Astrocyte (in vitro differentiated cells and primary cell): ENCODE measurements around the gene LHPP. TPM values are rescaled to one million over a fixed set of nuclear protein-coding genes. Genes with fewer than 3 reads are reported as not detected.

ENCODE experiments used
- DNase-seq: peaks from one replicate; pipeline ENCODE4 v3.0.0-alpha.2; 2010; ENCODE audit warnings: low read depth
- FAIRE-seq: peaks from 2 replicates; lab custom pipeline; 2011; peaks lifted over from hg19 to GRCh38; lab: Jason Lieb, UNC
- H2AFZ ChIP-seq: 2 replicates; pipeline ENCODE4 v1.6.0; 2012; ENCODE audit warnings: low read depth, low read length, inconsistent platforms
- H3K27ac ChIP-seq: 2 replicates; pipeline ENCODE4 v1.5.1; 2011; ENCODE audit warnings: low read depth, low read length, inconsistent platforms
- H3K27me3 ChIP-seq: 2 replicates; pipeline ENCODE4 v1.6.0; 2011; ENCODE audit warnings: low read length, inconsistent platforms; ENCODE audit not compliant: insufficient read depth
- H3K36me3 ChIP-seq: 2 replicates; pipeline ENCODE4 v1.5.1; 2011; ENCODE audit warnings: low read length, inconsistent platforms; ENCODE audit not compliant: insufficient read depth
- H3K4me1 ChIP-seq: 2 replicates; pipeline ENCODE4 v1.5.1; 2011; ENCODE audit warnings: low read length, inconsistent platforms; ENCODE audit not compliant: insufficient read depth
- H3K4me2 ChIP-seq: 2 replicates; pipeline ENCODE4 v1.6.0; 2012; ENCODE audit warnings: low read length, inconsistent platforms
- H3K4me3 ChIP-seq: 2 replicates; pipeline ENCODE4 v1.5.1; 2011; ENCODE audit warnings: low read depth, mild to moderate bottlenecking, low read length, inconsistent platforms; ENCODE audit not compliant: insufficient read depth
- H3K79me2 ChIP-seq: 2 replicates; pipeline ENCODE4 v1.6.0; 2012; ENCODE audit warnings: mild to moderate bottlenecking, low read length, inconsistent platforms; ENCODE audit not compliant: insufficient read depth
- H3K9ac ChIP-seq: 2 replicates; pipeline ENCODE4 v1.6.0; 2012; ENCODE audit warnings: mild to moderate bottlenecking, low read length, inconsistent platforms
- H3K9me3 ChIP-seq: 2 replicates; pipeline ENCODE4 v1.5.1; 2012; ENCODE audit warnings: low read depth, mild to moderate bottlenecking, low read length, inconsistent platforms; ENCODE audit not compliant: insufficient read depth
- H4K20me1 ChIP-seq: 2 replicates; pipeline ENCODE4 v1.6.0; 2012; ENCODE audit warnings: low read length, inconsistent platforms; ENCODE audit not compliant: insufficient read depth
- H3K27ac Mint-ChIP-seq: one replicate; pipeline ENCODE4 v1.8.0; 2021; ENCODE audit warnings: mild to moderate bottlenecking, mixed read lengths; ENCODE audit not compliant: unreplicated experiment
- H3K27me3 Mint-ChIP-seq: one replicate; pipeline ENCODE4 v1.8.0; 2021; ENCODE audit warnings: low read depth, mixed read lengths; ENCODE audit not compliant: unreplicated experiment
- H3K36me3 Mint-ChIP-seq: one replicate; pipeline ENCODE4 v1.8.0; 2021; ENCODE audit warnings: low read depth, mixed read lengths; ENCODE audit not compliant: unreplicated experiment
- H3K4me1 Mint-ChIP-seq: one replicate; pipeline ENCODE4 v1.8.0; 2021; ENCODE audit warnings: low read depth, mixed read lengths; ENCODE audit not compliant: unreplicated experiment
- H3K4me3 Mint-ChIP-seq: one replicate; pipeline ENCODE4 v1.8.0; 2021; ENCODE audit warnings: mild to moderate bottlenecking, moderate library complexity, mixed read lengths; ENCODE audit not compliant: unreplicated experiment
- H3K9me3 Mint-ChIP-seq: one replicate; pipeline ENCODE4 v1.8.0; 2021; ENCODE audit warnings: mild to moderate bottlenecking, mixed read lengths; ENCODE audit not compliant: unreplicated experiment
- EZH2 ChIP-seq: IDR thresholded peaks from 2 replicates; pipeline ENCODE4 v1.6.1; 2012; ENCODE audit warnings: mild to moderate bottlenecking, low read length, inconsistent platforms; ENCODE audit not compliant: insufficient read depth
- total RNA-seq: library from RNA; stranded (reverse); gene quantifications from 2 replicates; pipeline ENCODE4 v1.2.1, GENCODE V29; 2021
- TF ChIP-seq, protein P1 (sequence below): IDR thresholded peaks from 2 replicates; pipeline ENCODE4 v1.5.1; 2011; ENCODE audit warnings: low read depth, mild to moderate bottlenecking, inconsistent platforms, low read length, moderate library complexity; ENCODE audit not compliant: insufficient read depth

LHPP gene
- total RNA-seq, 1 donor from 2014 or later = 6.9 TPM

DNA sequence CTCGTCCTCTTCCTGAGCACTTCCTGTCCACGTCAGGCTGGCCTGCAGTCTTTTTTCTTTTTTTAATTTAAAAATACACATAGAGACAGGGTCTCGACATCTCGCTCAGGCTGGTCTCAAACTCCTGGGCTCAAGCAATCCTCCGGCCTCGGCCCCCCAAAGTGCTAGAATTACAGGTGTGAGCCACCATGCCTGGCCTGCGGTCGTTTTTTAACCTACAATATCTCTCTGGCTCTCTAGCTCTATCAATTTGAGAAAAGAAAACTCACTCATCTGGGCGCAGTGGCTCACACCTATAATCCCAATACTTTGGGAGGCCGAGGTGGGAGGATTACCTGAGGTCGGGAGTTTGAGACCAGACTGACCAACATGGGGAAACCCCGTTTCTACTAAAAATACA is 38.9 kb upstream of the LHPP start:
- no peak overlapping the region for H3K4me2 ChIP-seq
- FAIRE-seq = no peak
- Mint-ChIP-seq H3K27me3 (peaks cover 28% of the 10 kb centered on the region), H3K27ac (no peak overlapping the region), H3K4me3 (no peak overlapping the region), H3K4me1 (no peaks in the 10 kb centered on the region), H3K36me3 (no peaks in the 10 kb centered on the region), H3K9me3 (peaks cover 2% of the 10 kb centered on the region)
- H4K20me1 ChIP-seq = peaks cover 3% of the 10 kb centered on the region
- peaks cover 6% of the 10 kb centered on the region for H3K79me2 ChIP-seq
- H3K36me3 ChIP-seq = no peaks in the 10 kb centered on the region
- H3K4me3 ChIP-seq = no peak overlapping the region
- DNase-seq = no peak
- no peak overlapping the region for H2AFZ ChIP-seq
- no peaks in the 10 kb centered on the region for H3K4me1 ChIP-seq
- no peaks in the 10 kb centered on the region for H3K9me3 ChIP-seq
- peaks cover 17% of the 10 kb centered on the region for H3K27me3 ChIP-seq
- no peak overlapping the region for H3K9ac ChIP-seq
- TF ChIP-seq EZH2 = no peak
- TF ChIP-seq, protein P1, sequence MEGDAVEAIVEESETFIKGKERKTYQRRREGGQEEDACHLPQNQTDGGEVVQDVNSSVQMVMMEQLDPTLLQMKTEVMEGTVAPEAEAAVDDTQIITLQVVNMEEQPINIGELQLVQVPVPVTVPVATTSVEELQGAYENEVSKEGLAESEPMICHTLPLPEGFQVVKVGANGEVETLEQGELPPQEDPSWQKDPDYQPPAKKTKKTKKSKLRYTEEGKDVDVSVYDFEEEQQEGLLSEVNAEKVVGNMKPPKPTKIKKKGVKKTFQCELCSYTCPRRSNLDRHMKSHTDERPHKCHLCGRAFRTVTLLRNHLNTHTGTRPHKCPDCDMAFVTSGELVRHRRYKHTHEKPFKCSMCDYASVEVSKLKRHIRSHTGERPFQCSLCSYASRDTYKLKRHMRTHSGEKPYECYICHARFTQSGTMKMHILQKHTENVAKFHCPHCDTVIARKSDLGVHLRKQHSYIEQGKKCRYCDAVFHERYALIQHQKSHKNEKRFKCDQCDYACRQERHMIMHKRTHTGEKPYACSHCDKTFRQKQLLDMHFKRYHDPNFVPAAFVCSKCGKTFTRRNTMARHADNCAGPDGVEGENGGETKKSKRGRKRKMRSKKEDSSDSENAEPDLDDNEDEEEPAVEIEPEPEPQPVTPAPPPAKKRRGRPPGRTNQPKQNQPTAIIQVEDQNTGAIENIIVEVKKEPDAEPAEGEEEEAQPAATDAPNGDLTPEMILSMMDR = no peak
- H3K27ac ChIP-seq = no peak overlapping the region

DNA sequence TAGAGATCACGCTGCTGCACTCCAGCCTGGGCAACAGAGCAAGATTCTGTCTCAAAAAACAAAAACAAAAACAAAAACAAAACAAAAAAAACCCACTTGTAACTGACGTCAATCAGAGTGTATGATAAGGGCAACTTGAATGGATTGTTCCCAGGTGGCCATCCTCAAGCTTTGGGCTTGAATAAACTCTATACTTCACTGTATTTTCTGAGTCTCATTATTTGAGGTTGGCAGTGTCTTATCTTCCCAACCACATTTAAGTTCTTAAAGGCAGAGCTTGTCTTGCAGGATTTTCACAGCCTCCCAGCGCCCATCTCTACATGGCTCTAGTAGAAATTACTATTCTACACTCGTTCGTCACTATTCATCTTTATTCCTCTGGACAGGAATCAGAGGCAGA is 37.8 kb upstream of the LHPP start:
- no peak for FAIRE-seq
- H3K27me3 ChIP-seq = peaks cover 26% of the 10 kb centered on the region
- no peaks in the 10 kb centered on the region for H3K36me3 ChIP-seq
- no peaks in the 10 kb centered on the region for H3K9me3 ChIP-seq
- no peaks in the 10 kb centered on the region for H3K4me1 Mint-ChIP-seq
- TF ChIP-seq, protein P1 = no peak
- TF ChIP-seq EZH2 = no peak
- H3K27ac Mint-ChIP-seq = no peak overlapping the region
- no peak for DNase-seq
- peaks cover 37% of the 10 kb centered on the region for H3K27me3 Mint-ChIP-seq
- no peaks in the 10 kb centered on the region for H3K79me2 ChIP-seq
- H3K4me1 ChIP-seq = no peaks in the 10 kb centered on the region
- no peak overlapping the region for H3K9ac ChIP-seq
- peaks cover 2% of the 10 kb centered on the region for H3K9me3 Mint-ChIP-seq
- H4K20me1 ChIP-seq = no peaks in the 10 kb centered on the region
- no peak overlapping the region for H3K27ac ChIP-seq
- no peaks in the 10 kb centered on the region for H3K36me3 Mint-ChIP-seq
- H3K4me2 ChIP-seq = no peak overlapping the region
- no peak overlapping the region for H3K4me3 ChIP-seq
- H3K4me3 Mint-ChIP-seq = no peak overlapping the region
- H2AFZ ChIP-seq = no peak overlapping the region

DNA sequence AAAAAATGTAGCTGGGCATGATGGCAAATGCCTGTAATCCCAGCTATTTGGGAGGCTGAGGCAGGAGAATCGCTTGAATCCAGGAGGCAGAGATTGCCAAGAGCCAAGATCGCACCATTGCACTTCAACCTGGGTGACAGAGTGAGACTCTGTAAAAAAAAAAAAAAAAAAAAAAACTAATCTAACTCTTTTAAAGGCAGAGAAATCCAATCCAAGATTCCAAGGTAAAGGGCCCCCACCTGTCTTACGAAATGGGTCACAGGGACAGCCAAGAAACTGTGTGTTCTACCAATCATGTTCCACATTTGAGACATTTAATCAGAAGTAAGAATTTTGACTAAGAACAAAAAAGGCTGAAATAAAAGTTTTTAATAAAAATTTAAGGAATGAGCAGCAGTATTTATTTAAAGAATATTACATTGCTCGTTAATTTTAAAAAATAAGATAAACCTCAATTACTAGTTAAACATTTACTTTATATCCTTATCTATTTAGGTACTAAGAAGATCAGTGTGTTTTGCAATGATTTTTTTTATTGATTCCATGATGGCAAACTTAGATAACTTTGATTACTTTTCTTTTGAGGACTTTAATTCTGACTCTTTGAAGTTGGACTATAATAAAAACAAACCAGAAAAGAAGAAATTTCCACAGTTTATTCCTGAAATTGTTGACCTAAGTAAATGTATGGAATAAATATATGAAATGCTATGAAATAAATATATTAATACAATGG is 36.2 kb upstream of the LHPP start:
- Histone ChIP-seq H3K4me3 (no peak overlapping the region), H2AFZ (no peak overlapping the region), H3K4me1 (no peaks in the 10 kb centered on the region), H3K9ac (no peak overlapping the region), H3K4me2 (no peak overlapping the region), H3K79me2 (no peaks in the 10 kb centered on the region), H3K27ac (no peak overlapping the region), H3K27me3 (peaks cover 36% of the 10 kb centered on the region), H3K36me3 (no peaks in the 10 kb centered on the region), H4K20me1 (no peaks in the 10 kb centered on the region), H3K9me3 (no peaks in the 10 kb centered on the region)
- Mint-ChIP-seq H3K4me1 (no peaks in the 10 kb centered on the region), H3K27ac (no peak overlapping the region), H3K27me3 (peaks cover 38% of the 10 kb centered on the region), H3K9me3 (no peaks in the 10 kb centered on the region), H3K4me3 (no peak overlapping the region), H3K36me3 (no peaks in the 10 kb centered on the region)
- DNase-seq = no peak
- FAIRE-seq = no peak
- no peak for TF ChIP-seq EZH2
- TF ChIP-seq, protein P1 = no peak
